HepG2 (cell line): ENCODE measurements around the gene HHATL. TPM values are rescaled to one million over a fixed set of nuclear protein-coding genes. Genes with fewer than 3 reads are reported as not detected.

Experiments used
- CENPX ChIP-seq: sonication (generic); formaldehyde crosslinking; IDR thresholded peaks from 2 replicates; pipeline ENCODE4 v1.9.0; 2021; ENCODE audit warnings: mild to moderate bottlenecking, missing genetic modification reagents, moderate library complexity
- FOXO4 ChIP-seq: sonication (generic); formaldehyde crosslinking; conservative IDR thresholded peaks from 2 replicates; pipeline ENCODE4 v1.8.1; 2023; ENCODE audit warnings: missing genetic modification reagents
- MEIS2 ChIP-seq: sonication (generic); formaldehyde crosslinking; IDR thresholded peaks from 2 replicates; pipeline ENCODE4 v1.9.0; 2021; ENCODE audit warnings: mild to moderate bottlenecking, missing genetic modification reagents
- NFE2L2 ChIP-seq: fragments of 150-350 bp; IDR thresholded peaks from 2 replicates; pipeline ENCODE4 v1.6.1; 2014; ENCODE audit warnings: low read length
- NKX3-1 ChIP-seq: sonication (generic); formaldehyde crosslinking; IDR thresholded peaks from 2 replicates; pipeline ENCODE4 v1.5.0; 2020; ENCODE audit warnings: missing genetic modification reagents
- PRDM10 ChIP-seq: sonication (generic); formaldehyde crosslinking; IDR thresholded peaks from 2 replicates; pipeline ENCODE4 v1.4.0; 2020; ENCODE audit warnings: low read depth, missing genetic modification reagents
- SRSF4 ChIP-seq: fragments of 200-400 bp; formaldehyde crosslinking; IDR thresholded peaks from one replicate; pipeline ENCODE4 v1.6.1; 2018; ENCODE audit warnings: mild to moderate bottlenecking, low read depth, low read length, moderate library complexity; ENCODE audit not compliant: poor library complexity, severe bottlenecking
- SRSF9 ChIP-seq: fragments of 200-400 bp; formaldehyde crosslinking; IDR thresholded peaks from 2 replicates; pipeline ENCODE4 v1.6.1; 2018; ENCODE audit warnings: borderline replicate concordance, mild to moderate bottlenecking, low read depth, low read length; ENCODE audit not compliant: insufficient read depth, poor library complexity, severe bottlenecking
- USF2 ChIP-seq, 2 experiments: sonication (generic) in 1 of 2; formaldehyde crosslinking in 1 of 2; IDR thresholded peaks; 2 replicates each; pipeline versions ENCODE4 v1.5.1 to v1.6.1; 2011 to 2020; ENCODE audit warnings: borderline replicate concordance in 1 of 2, low read depth in 1 of 2, low read length in 1 of 2, mild to moderate bottlenecking in 1 of 2, missing genetic modification reagents in 1 of 2, moderate library complexity in 1 of 2
- ZBTB1 ChIP-seq: sonication (generic); formaldehyde crosslinking; IDR thresholded peaks from 2 replicates; pipeline ENCODE4 v1.4.0; 2020; ENCODE audit warnings: missing genetic modification reagents, borderline replicate concordance
- ZNF224 ChIP-seq: sonication (generic); formaldehyde crosslinking; IDR thresholded peaks from 2 replicates; pipeline ENCODE4 v1.5.0; 2020; ENCODE audit warnings: mild to moderate bottlenecking, missing genetic modification reagents
- ZNF644 ChIP-seq: IDR thresholded peaks from 2 replicates; pipeline ENCODE4 v1.6.1; 2016; ENCODE audit warnings: low read depth
- ZNF788 ChIP-seq: sonication (generic); formaldehyde crosslinking; IDR thresholded peaks from 2 replicates; pipeline ENCODE4 v1.5.0; 2020; ENCODE audit warnings: mild to moderate bottlenecking, missing genetic modification reagents, borderline replicate concordance
- polyA plus RNA-seq, 8 experiments: library from polyadenylated mRNA; depleted of rRNA in 3 of 8; stranded (reverse) in 7 of 8; unstranded in 1 of 8; fragments of >200 nt; fragmentation: Illumina TruSeq in 4 of 8; extraction: Trizol in 4 of 8; gene quantifications; 2 replicates each; pipeline versions ENCODE4 v1.2.1 to v1.2.3, GENCODE V29; 2011 to 2016; ENCODE audit warnings: low read depth in 4 of 8, missing spikeins in 1 of 8, mixed read lengths in 1 of 8; ENCODE audit not compliant: insufficient read depth in 1 of 8
- total RNA-seq, 5 experiments: library from RNA; depleted of rRNA; stranded (reverse); fragments of >200 nt; fragmentation: Illumina TruSeq; extraction: Trizol; gene quantifications; 2 replicates each; pipeline ENCODE4 v1.2.3, GENCODE V29; 2016; ENCODE audit warnings: low read depth in 1 of 5
- TF ChIP-seq, protein P1 (sequence below): sonication (generic); formaldehyde crosslinking; IDR thresholded peaks from 2 replicates; pipeline ENCODE4 v1.5.0; 2020; ENCODE audit warnings: mild to moderate bottlenecking, missing genetic modification reagents, borderline replicate concordance
- TF ChIP-seq, protein P2 (sequence below): IDR thresholded peaks from 2 replicates; pipeline ENCODE4 v1.6.1; 2016; ENCODE audit warnings: missing compliant biosample characterization, missing genetic modification reagents, borderline replicate concordance

The HHATL gene
- total and polyA plus RNA-seq, 2 of the 13 experiments (the other 11 are each of a cell fraction or from before 2014, with no cell fraction given) = 0.26 TPM; not detected in 1

DNA sequence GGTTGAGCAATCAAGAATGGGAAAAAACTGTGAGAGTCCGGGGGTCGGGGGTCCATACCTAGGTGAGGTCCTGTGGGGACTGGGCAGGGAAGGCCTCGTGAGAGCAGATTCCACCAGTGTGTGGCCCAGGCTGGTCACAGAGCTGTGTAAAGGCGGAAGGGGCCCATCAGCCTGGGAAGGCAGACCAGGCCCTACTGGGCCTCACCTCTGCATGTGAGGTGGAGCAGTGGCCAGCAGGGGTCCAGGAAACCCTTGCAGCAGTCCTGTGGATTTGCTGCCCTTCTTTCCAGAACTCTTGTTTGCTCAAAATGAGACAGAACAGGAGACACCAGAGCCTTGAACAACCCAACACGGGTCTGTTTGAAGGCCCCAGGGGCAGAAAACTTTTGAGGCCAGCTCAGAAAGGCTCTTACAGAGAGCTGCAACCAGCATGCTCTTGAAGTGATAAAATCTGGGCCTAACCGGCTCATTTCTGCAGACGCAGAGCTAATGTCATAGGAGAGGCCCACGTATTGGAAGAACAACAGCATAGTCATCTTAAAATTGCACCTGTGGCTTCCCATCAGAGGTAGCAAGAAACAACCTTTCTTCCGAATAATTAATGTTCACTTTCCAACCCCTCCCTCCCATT is 30.3 kb upstream of the HHATL start (continued):
- TF ChIP-seq, protein P1, sequence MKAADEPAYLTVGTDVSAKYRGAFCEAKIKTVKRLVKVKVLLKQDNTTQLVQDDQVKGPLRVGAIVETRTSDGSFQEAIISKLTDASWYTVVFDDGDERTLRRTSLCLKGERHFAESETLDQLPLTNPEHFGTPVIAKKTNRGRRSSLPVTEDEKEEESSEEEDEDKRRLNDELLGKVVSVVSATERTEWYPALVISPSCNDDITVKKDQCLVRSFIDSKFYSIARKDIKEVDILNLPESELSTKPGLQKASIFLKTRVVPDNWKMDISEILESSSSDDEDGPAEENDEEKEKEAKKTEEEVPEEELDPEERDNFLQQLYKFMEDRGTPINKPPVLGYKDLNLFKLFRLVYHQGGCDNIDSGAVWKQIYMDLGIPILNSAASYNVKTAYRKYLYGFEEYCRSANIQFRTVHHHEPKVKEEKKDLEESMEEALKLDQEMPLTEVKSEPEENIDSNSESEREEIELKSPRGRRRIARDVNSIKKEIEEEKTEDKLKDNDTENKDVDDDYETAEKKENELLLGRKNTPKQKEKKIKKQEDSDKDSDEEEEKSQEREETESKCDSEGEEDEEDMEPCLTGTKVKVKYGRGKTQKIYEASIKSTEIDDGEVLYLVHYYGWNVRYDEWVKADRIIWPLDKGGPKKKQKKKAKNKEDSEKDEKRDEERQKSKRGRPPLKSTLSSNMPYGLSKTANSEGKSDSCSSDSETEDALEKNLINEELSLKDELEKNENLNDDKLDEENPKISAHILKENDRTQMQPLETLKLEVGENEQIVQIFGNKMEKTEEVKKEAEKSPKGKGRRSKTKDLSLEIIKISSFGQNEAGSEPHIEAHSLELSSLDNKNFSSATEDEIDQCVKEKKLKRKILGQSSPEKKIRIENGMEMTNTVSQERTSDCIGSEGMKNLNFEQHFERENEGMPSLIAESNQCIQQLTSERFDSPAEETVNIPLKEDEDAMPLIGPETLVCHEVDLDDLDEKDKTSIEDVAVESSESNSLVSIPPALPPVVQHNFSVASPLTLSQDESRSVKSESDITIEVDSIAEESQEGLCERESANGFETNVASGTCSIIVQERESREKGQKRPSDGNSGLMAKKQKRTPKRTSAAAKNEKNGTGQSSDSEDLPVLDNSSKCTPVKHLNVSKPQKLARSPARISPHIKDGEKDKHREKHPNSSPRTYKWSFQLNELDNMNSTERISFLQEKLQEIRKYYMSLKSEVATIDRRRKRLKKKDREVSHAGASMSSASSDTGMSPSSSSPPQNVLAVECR (CRISPR knock-in tag) = no peak
- TF ChIP-seq ZNF644 (CRISPR knock-in tag) (no peak; the same call in 1 of the 2 replicates), ZNF224 (0 out of 2 replicates have a peak, but pooled peaks have one; percentile 55), NKX3-1 (no peak), NFE2L2 (no peak), ZNF788 (CRISPR knock-in tag) (no peak), MEIS2 (CRISPR knock-in tag) (no peak), SRSF9 (no peak), USF2 (IDR thresholded peaks at IDR 0.05; ENCODE audit: low read depth, low read length) (no peak), USF2 (CRISPR knock-in tag; IDR thresholded peaks at IDR 0.05; ENCODE audit: borderline replicate concordance) (no peak), FOXO4 (CRISPR knock-in tag) (0 out of 2 replicates have a peak, but pooled peaks have one; percentile 48), CENPX (CRISPR knock-in tag) (no peak), PRDM10 (CRISPR knock-in tag) (no peak), ZBTB1 (CRISPR knock-in tag) (no peak), SRSF4 (no peak)
- TF ChIP-seq, protein P2, sequence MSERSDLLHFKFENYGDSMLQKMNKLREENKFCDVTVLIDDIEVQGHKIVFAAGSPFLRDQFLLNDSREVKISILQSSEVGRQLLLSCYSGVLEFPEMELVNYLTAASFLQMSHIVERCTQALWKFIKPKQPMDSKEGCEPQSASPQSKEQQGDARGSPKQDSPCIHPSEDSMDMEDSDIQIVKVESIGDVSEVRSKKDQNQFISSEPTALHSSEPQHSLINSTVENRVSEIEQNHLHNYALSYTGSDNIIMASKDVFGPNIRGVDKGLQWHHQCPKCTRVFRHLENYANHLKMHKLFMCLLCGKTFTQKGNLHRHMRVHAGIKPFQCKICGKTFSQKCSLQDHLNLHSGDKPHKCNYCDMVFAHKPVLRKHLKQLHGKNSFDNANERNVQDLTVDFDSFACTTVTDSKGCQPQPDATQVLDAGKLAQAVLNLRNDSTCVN (CRISPR knock-in tag) = no peak
